Thymus (tissue), 11 donors: ENCODE measurements around the gene GARNL3. TPM values are rescaled to one million over a fixed set of nuclear protein-coding genes. Genes with fewer than 3 reads are reported as not detected.

Source experiments
- DNase-seq, 9 donors: peaks; one replicate each; pipeline ENCODE4 v3.0.0-alpha.2; 2013; ENCODE audit warnings: low spot score in 9 of 9, low read depth in 6 of 9, missing footprints in 1 of 9
- H3K27ac ChIP-seq, 2 donors: one replicate each; pipeline ENCODE4 v1.5.1; 2013; ENCODE audit warnings: control low read depth in 1 of 2, low read depth in 1 of 2, low read length in 1 of 2, mild to moderate bottlenecking in 1 of 2, moderate library complexity in 1 of 2
- H3K27me3 ChIP-seq, 2 donors: one replicate each; pipeline ENCODE4 v1.5.1; 2013; ENCODE audit warnings: low read length in 1 of 2; ENCODE audit not compliant: control insufficient read depth in 2 of 2, insufficient read depth in 1 of 2
- H3K36me3 ChIP-seq, 2 donors: one replicate each; pipeline ENCODE4 v1.5.1; 2013; ENCODE audit warnings: low read length in 1 of 2, mild to moderate bottlenecking in 1 of 2, moderate library complexity in 1 of 2; ENCODE audit not compliant: control insufficient read depth in 2 of 2, insufficient read depth in 2 of 2
- H3K4me1 ChIP-seq, 2 donors: one replicate each; pipeline ENCODE4 v1.5.1; 2013; ENCODE audit warnings: low read length in 2 of 2; ENCODE audit not compliant: control insufficient read depth in 2 of 2, insufficient read depth in 2 of 2
- H3K4me3 ChIP-seq, 2 donors: one replicate each; pipeline ENCODE4 v1.5.1; 2013; ENCODE audit warnings: low read length in 2 of 2, control low read depth in 1 of 2, mild to moderate bottlenecking in 1 of 2
- H3K9me3 ChIP-seq, 2 donors: one replicate each; pipeline ENCODE4 v1.5.1; 2013; ENCODE audit warnings: low read length in 1 of 2, mild to moderate bottlenecking in 1 of 2; ENCODE audit not compliant: control insufficient read depth in 2 of 2, insufficient read depth in 1 of 2
- WGBS: extraction: QIAGEN DNeasy Blood & Tissue Kit; methylation state at CpG from one replicate; pipeline ENCODE4 v1.1.7; 2013; 5-methylcytosine and 5-hydroxymethylcytosine counted together
- polyA plus RNA-seq: library from polyadenylated mRNA; stranded (reverse); fragments of 200-250 nt; gene quantifications from one replicate; pipeline ENCODE4 v1.2.3, GENCODE V29; 2013
- total RNA-seq: library from RNA; stranded (reverse); fragments of 120-200 nt; gene quantifications from one replicate; pipeline ENCODE4 v1.2.4, GENCODE V29; 2013
- donor health status: healthy.

Gene GARNL3
- total and polyA plus RNA-seq, 2 donors: 1.5 to 2.2 TPM

GRCh38 chr9:127388856-127389238, 124.3 kb downstream of the GARNL3 start:
- peaks cover 83 to 96% of the 10 kb centered on the region in 2 donors for H3K27me3 ChIP-seq
- 89% methylated on average over 6 of the region's 6 CpGs for WGBS
- no peak overlapping the region for H3K27ac ChIP-seq
- no peaks in the 10 kb centered on the region for H3K9me3 ChIP-seq
- no peak overlapping the region for H3K4me3 ChIP-seq
- no peak for DNase-seq
- peaks cover 0 to 14% of the 10 kb centered on the region in 2 donors for H3K4me1 ChIP-seq
- no peaks in the 10 kb centered on the region for H3K36me3 ChIP-seq

DNA sequence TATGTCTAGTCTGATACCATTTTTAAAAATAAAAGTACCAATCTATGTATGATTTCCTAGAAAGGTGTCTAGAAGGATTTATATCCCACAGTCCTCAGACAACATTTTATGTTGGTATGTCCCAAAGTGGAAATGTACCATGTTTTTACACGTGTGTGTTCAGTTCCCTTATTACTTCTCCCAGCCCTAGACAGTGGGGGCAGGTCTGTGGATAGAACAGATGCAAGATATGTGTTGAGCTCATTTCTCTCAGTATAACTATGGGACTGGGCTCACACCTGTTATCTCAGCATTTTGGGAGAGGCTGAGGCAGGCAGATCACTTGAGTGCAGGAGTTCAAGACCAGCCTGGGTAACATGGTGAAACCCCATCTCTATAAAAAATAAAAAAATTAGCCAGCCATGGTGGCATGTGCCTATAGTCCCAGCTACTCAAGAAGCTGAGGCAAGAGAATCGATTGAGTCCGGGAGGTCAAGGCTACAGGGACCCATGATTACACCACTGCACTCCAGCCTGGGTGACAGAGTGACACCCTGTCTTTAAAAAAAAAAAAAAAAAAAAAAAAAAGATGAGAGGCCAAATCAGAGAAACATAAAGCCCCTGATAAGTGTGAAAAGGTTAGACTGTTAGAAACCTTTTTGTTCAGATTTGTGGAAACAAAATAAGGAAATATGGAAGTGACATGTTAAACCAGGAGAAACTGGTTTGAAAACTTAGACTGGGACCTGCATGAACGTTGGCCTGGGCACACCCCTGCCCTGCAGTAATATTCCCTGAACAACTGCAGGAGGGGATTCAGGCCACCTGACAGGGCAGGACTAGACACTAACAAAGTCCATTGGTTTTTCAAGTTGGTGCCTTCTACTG, 125.0 kb downstream of the GARNL3 start:
- H3K27ac ChIP-seq: no peak overlapping the region
- 69% methylated on average over 4 of the region's 4 CpGs for WGBS

DNA sequence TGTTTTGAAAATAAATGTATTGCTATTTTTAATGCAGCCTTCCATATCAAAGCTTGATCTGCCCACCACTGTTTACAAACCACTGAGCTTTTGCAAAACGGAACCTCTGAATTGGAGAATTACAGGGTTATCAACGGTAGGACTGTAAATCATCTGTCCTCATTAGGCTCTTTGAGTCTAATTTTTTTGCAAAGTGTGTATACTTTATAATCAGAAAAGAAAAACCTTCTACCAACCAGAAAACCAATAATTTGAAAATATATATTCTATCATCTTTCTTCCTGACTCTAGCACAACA, 125.6 kb downstream of the GARNL3 start:
- DNase-seq: no peak
- H3K27me3 ChIP-seq: peaks cover 80 to 96% of the 10 kb centered on the region in 2 donors
- no peaks in the 10 kb centered on the region for H3K36me3 ChIP-seq
- no peaks in the 10 kb centered on the region for H3K9me3 ChIP-seq
- H3K27ac ChIP-seq: no peak overlapping the region
- peaks cover 0 to 14% of the 10 kb centered on the region in 2 donors for H3K4me1 ChIP-seq
- WGBS: 23% methylated on average over 2 of the region's 2 CpGs
- H3K4me3 ChIP-seq: no peak overlapping the region

More for the DNA sequence above, 125.0 kb downstream of the GARNL3 start:
- Histone ChIP-seq H3K36me3 (no peaks in the 10 kb centered on the region), H3K9me3 (no peaks in the 10 kb centered on the region), H3K4me1 (peaks cover 0 to 14% of the 10 kb centered on the region in 2 donors), H3K27me3 (peaks cover 79 to 96% of the 10 kb centered on the region in 2 donors), H3K4me3 (no peak overlapping the region)
- no peak for DNase-seq

DNA sequence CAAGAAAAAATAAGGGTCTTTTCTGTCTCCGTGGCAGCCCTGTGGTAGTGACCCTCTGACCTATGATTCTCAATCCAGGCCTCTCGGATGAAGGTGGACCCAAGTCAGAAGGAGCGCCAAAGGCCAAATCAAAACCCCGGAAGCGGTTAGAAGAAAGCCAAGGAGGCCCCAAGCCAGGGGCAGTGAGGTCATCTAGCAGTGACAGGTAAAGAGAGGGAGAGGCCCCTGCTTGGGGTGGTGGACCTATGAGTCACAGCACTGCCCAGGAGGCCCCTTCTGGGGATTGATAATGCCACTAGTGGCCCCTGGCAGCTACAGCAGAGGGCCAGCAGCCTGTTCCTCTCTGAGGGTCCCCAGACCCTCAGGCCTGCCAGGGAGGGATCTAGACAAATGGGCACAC, 126.0 kb downstream of the GARNL3 start:
- no peak overlapping the region for H3K4me3 ChIP-seq
- H3K9me3 ChIP-seq: no peaks in the 10 kb centered on the region
- H3K36me3 ChIP-seq: no peaks in the 10 kb centered on the region
- no peak overlapping the region for H3K27ac ChIP-seq
- H3K27me3 ChIP-seq: peaks cover 80 to 96% of the 10 kb centered on the region in 2 donors
- 75% methylated on average over 5 of the region's 5 CpGs for WGBS
- DNase-seq: no peak
- H3K4me1 ChIP-seq: peaks cover 0 to 14% of the 10 kb centered on the region in 2 donors

GRCh38 chr9:127392166-127392565, 127.6 kb downstream of the GARNL3 start:
- H3K36me3 ChIP-seq: no peaks in the 10 kb centered on the region
- no peak overlapping the region for H3K27ac ChIP-seq
- WGBS: 74% methylated on average over 5 of the region's 5 CpGs
- H3K4me3 ChIP-seq: no peak overlapping the region
- peaks cover 0 to 5% of the 10 kb centered on the region in 2 donors for H3K9me3 ChIP-seq
- peaks cover 4 to 23% of the 10 kb centered on the region in 2 donors for H3K4me1 ChIP-seq
- DNase-seq: no peak
- peaks cover 80 to 96% of the 10 kb centered on the region in 2 donors for H3K27me3 ChIP-seq

GRCh38 chr9:127392976-127393375, 128.4 kb downstream of the GARNL3 start:
- Histone ChIP-seq H3K36me3 (no peaks in the 10 kb centered on the region), H3K27me3 (peaks cover 83 to 96% of the 10 kb centered on the region in 2 donors), H3K4me3 (no peak overlapping the region), H3K27ac (no peak overlapping the region), H3K9me3 (peaks cover 0 to 5% of the 10 kb centered on the region in 2 donors), H3K4me1 (peaks cover 5 to 21% of the 10 kb centered on the region in 2 donors)
- no peak for DNase-seq
- 97% methylated on average over 5 of the region's 5 CpGs for WGBS

- no peak overlapping the region for H3K27ac ChIP-seq
- H3K4me3 ChIP-seq: no peak overlapping the region
- no peak for DNase-seq
- peaks cover 1 to 5% of the 10 kb centered on the region in 2 donors for H3K9me3 ChIP-seq
- WGBS: 93% methylated on average over 2 of the region's 2 CpGs
- peaks cover 90 to 99% of the 10 kb centered on the region in 2 donors for H3K27me3 ChIP-seq
- H3K4me1 ChIP-seq: peaks cover 5 to 16% of the 10 kb centered on the region in 2 donors
- no peaks in the 10 kb centered on the region for H3K36me3 ChIP-seq
These were observed 129.1 kb downstream of the GARNL3 start for GRCh38 chr9:127393645-127394044.

- no peak overlapping the region for H3K27ac ChIP-seq
- peaks cover 1 to 5% of the 10 kb centered on the region in 2 donors for H3K9me3 ChIP-seq
- WGBS: 94% methylated on average over 7 of the region's 7 CpGs
- peaks cover 86 to 100% of the 10 kb centered on the region in 2 donors for H3K27me3 ChIP-seq
- no peak overlapping the region for H3K4me3 ChIP-seq
- no peak for DNase-seq
- no peaks in the 10 kb centered on the region for H3K36me3 ChIP-seq
- H3K4me1 ChIP-seq: peaks cover 5 to 13% of the 10 kb centered on the region in 2 donors
These were observed 131.1 kb downstream of the GARNL3 start for GRCh38 chr9:127395497-127396252.

DNA sequence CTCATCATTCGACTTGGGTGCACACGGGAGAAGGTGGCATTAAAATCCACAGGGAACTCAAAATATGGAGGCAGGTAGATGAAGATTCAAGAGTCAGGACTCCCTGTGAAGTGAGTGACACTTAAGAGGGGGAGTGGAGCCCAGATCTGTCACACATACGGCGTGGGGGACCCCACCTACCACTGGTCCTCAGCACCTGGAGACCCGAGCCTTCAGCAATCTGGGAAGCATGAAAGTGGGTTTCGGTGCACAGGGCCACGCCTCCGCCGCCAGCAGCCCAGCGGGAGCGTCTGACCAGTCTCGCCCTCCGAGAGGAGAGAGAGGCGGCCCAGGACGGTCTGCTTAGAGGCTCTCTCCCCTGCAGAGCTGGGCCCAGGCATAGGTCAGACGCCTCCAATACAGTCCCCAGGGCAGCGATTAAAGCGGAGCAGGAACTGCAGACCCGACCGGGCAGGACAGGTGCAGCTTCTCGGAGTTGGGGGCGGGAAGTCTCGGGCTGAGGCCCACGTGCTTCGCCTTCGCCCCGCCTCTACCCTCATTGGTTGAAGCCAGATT, 131.8 kb downstream of the GARNL3 start:
- H3K27ac ChIP-seq: no peak overlapping the region
- peaks cover 1 to 5% of the 10 kb centered on the region in 2 donors for H3K9me3 ChIP-seq
- peaks cover 5 to 13% of the 10 kb centered on the region in 2 donors for H3K4me1 ChIP-seq
- WGBS: 7% methylated on average over 27 of the region's 27 CpGs
- no peak for DNase-seq
- H3K4me3 ChIP-seq: peak overlapping the region; percentile 6 to 49
- peaks cover 83 to 100% of the 10 kb centered on the region in 2 donors for H3K27me3 ChIP-seq
- no peaks in the 10 kb centered on the region for H3K36me3 ChIP-seq
